HT-29 (cell line): Measurements from ENCODE around the gene PDE2A. TPM values are rescaled to one million over a fixed set of nuclear protein-coding genes. Genes with fewer than 3 reads are reported as not detected.

Experiments
- DNase-seq: peaks from one replicate; pipeline ENCODE4 v3.0.0-alpha.2; 2015; ENCODE audit warnings: low spot score
- total RNA-seq: library from RNA; depleted of rRNA; stranded (reverse); fragments of >200 nt; shearing (Covaris generic); gene quantifications from 2 replicates; pipeline ENCODE4 v1.2.3, GENCODE V29; 2014

The PDE2A gene
- total RNA-seq, 1 experiment from 2014 or later: 0.79 TPM

DNA sequence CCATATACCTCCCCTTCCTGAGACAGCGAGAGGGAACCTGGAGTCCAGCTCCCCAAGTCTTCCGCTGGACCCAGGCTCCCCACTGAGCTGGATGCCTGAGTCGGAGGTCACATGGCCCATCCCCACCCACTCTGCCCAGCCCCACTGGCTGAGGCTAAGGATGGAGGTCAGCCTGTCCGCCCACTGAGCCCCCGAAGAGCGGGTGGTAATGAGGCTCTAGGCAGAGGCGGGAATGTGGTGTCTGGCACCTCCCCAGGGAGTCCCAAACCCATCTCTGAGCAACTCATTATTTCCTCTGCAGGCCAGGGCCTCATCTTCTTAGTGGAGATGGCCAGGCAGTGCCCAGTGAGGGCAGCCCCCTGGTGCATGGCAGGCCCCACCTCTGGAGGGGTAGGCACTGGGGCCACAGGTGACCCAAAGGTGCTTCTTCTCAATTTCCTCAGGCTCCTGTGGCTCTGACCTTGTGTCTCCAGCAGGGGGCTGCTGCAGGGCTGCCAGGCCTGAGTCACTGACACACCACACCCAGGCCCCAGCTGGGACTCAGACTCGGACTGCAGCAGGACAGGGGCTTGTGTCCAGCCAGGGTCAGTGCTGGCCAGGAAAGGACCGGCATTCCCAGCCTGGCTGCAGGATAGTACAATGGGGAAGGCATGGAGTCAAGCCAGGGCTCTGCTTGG lies 10.2 kb upstream of the PDE2A start:
- peak; percentile 85 for DNase-seq

DNA sequence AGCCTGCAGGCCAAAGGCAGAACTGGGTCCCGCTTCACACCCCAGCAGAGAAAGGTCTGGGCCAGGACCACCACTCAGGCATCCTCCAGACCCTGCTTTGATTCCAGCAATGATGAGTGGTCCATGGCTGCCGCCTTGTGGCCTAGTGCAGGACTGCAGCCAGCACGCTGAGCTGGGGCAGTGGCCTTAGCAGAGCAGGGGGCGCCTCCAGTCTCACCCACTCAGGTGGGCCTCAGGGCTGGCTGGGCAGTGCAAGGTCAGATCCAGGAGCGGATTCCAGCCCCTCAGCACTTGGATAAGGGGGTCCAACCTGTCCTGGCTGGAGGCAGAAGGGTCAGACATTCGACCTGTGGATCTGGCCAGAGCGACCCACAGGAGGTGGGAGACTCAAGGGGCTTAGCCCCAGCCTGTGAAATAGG lies 9.6 kb upstream of the PDE2A start:
- peak; percentile 72 for DNase-seq

DNA sequence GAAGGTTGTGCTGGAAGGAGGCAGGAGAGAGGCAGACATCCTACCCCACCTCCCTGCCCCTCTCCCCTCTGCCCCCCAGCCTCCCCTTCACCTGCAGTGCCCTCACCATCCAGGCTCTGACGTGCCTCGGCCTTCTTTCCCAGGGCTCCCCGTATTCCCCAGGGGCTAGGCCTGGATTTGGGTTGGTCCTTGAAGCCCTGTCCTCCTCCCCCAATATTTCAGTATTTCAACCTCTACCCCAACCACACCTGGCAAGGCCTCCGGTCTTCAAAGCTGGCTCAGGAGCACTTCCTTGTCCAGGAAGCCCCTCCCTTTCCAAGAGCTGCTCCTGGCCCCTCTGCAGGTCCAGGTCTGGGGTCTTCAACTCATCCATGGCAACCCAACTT lies 8.6 kb upstream of the PDE2A start:
- DNase-seq: no peak

DNA sequence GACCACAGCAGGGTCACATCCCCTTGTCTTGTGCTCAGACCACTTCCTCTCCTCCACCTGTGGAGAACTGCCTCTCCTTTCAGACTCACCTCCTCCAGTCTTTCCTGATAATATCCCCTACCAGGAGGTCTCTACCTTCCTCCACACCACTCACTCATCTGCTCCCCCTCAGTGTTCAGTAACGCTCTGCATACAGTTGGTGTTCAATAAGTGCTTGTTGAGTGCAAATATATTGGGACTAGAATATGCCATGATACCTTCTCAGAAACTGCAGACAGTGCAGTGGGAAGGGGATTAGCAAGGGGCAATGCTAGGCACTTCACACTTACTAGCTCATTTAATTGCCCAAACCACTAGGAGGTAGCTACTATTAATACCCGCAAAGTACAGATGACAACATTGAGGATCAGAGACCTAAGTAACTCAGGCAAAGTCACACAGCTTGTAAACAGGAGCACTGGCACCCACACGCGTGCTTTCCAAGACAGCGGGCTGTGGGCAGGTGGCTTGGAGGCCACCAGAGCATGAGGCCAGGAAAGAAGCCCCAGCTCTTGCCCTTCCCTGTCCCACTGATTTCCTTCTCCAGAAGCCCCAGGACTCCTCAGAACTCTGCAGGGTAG lies 8.1 kb upstream of the PDE2A start:
- DNase-seq: no peak

DNA sequence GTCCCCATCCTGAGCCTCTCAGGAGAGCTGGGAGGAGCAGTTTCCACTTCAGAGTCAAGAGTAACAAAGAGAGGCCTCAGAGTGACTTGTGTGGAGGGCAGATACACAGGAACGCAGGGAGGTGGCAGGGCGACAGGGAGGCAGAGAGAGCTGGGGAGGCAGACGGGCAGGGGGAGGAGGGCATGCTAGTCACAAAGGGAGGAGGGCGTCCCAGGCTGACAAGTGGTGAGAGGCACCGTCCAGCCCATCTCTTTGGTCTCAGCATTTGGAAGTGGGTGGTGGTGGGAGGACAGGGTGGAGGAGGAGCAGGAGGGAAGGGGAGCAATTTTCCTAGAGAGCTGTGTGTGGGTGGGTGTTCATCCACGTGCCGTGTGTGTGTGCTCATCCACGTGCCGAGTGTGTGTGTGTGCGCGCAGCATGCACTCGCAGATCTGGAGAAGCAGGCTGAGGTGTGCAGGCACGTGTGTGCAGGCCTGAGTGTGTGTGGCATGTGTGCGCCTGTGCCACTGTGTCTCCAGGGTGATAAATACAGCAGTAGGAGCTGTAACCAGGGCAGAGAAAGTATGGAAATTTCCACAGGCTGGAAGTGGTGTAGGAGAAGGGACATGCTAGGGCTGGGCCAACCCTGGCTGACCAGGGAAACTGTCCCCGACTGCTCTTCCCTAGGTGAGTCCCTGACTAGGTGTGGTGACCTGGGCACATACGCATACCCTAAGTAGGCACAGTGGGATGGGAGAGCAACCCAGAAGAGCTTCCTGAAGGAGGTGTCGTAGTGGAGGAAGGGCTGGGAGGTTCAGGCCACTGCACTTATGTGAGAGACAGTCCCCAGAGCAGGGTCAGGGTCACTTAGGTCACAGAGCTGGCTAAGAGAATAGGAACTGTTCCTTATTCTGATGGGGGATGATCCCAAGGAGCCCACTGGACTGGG lies 7.3 kb upstream of the PDE2A start:
- DNase-seq: no peak

DNA sequence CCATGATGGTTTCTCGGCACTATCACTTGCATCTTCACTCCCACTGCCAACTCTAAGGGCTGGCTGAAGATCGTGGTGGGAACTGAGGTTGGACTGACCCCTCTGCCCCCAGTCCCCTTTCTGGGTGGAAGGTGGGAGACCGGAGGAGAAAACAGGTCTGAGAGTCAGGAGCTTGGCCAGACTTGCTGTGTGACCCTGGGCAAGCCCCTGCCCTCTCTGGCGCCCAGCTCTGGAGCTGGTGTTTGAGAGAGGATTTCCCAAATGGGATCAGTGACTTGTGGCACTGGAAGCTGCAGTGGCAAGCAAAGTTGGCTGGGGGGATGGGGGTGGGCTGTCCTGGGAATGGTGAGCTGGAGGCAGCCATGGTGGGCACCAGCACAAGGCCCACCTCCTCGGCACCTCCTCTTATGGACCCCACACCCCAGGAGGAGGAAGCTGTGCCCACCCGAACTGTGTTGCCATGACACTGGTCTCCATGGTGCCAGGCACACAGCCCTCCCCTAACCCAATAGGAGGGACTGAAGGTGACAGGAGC lies 6.5 kb upstream of the PDE2A start:
- DNase-seq: no peak

DNA sequence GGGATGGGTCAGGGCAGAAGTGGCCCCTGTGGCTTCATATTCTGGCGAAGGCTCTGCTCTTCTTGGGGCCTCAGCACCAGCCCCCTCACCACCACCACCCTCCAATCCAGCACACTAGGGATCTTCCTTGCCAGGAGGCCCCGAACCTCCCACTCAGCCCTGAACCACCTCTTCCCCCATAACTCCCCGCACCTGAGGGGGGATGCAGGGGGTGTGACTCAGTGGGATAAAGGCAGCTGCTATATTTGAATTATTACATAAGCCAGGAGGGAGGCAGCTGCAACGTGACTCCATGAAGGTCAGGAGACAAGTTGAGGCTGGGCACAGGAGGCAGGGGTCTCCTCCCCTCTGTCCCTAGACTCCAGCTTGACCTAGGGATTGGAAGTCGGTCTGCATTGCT lies 5.6 kb upstream of the PDE2A start:
- no peak for DNase-seq

DNA sequence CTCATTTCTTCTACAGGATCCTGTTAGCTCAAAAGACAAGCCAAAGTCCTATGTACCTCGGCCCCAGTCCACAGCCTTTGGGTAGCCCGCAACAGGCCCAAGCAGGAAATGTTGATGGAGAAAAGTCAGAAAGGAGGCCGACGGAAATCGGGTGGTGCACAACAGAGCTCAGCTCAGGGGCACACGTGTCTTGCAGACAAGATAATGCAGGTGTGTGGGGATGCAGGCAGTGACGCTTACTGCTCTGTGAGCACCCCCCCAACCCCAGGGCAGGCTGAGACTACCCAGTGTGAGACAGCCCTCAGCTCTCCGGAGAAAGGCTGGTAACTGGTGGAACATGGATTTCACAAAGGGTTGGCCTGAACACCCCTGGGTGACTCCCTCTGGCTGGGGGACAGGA lies 4.3 kb upstream of the PDE2A start:
- no peak for DNase-seq

DNA sequence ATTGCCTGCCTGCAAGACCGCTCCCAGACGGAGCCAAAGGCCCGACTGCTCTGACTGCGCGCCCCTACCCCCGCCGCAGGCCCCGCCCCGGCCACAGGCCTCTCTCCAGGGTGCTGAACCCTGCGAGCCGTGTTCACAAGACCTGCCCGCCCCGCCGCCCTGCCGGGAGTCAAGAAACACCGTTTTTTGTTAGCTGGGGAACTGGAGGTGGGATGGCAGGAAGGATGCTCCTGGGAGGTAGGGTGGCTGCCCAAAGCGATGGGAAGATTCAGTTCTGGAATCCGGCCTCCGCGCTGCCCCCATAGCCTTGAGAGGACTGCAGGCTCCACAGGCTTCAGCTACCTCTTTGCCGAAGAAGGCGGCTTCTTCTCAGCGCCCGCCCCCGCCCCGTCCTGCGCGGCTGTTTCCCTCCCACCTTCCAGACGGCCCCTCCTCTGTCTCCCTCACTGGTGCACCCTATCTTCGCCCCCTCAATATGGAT lies 2.7 kb upstream of the PDE2A start:
- peak; percentile 38 for DNase-seq

DNA sequence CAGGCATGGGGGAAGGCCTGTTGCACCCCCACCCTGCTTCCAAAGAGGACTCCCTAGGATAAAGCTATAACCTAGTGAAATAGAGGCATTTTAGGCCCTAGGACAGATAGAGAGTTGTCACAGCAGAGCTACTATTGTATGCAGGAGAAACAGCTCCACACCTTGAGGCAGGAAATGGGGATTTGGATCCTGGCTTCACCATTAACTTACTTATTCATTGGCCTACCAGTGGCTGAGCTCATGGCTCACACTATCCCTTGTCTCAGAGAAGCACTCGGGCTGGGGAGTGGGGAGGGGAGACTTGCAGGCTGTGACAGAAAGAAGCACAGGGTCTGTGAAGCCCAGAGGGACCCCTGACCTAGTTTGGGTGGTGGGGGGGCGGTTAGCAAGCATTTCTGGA lies 999 bp upstream of the PDE2A start:
- no peak for DNase-seq

DNA sequence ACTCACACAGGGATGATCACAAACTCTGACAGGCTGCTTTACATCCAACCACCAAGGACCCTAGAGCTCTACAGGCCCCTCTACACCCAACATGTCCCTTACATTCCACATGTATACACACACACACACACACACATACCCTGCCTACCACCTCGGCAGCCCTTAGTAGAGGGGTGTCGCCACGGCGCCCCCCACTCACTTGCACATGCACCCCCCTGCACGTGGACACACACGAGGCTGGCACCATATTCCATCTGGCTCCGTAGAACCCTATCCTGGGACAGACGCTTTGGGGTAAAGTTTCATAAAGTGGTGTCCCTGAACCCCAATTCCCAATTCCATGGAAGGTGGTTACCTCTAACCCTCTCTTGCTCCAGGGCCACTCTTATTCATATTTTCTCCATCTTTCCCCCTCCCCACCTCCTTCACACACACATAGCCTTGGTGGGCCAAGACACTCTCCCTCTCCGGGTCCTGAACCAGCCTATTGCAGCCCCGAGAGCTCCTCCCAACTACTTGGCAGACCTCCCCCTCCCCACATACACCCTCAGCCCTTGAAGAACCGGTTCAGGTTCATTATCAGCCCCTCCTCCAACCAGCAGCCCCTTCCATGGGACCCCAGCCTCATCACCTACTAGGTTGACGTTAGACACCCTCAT lies 809 bp downstream of the PDE2A start:
- no peak for DNase-seq

DNA sequence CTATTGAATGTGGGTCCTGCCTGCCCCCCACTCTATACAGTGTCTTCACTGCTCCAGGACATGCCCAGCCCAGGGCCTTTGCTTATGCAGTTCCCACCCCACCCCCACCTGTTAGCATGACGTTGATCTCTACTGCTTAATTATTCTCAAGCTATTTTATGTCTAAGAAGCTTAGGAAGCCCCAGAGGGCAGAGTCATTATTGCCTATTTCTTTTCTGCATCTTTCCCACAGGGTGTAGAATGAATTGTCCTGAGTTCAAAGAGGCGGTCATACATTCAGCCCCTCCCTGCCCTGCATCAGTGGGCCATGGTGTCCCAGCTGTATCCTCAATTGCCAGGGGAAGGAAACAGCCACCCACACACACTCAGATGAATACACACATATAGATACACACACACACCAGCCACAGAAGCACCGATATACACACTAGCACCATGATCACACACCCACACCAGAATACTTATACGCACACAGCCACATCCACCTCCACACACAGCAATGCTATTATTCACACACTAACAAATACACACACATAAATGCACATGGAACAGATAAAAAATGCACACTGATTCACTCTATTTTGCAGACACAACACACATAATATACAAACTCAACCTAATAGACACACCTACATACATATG lies 1.5 kb downstream of the PDE2A start:
- no peak for DNase-seq

DNA sequence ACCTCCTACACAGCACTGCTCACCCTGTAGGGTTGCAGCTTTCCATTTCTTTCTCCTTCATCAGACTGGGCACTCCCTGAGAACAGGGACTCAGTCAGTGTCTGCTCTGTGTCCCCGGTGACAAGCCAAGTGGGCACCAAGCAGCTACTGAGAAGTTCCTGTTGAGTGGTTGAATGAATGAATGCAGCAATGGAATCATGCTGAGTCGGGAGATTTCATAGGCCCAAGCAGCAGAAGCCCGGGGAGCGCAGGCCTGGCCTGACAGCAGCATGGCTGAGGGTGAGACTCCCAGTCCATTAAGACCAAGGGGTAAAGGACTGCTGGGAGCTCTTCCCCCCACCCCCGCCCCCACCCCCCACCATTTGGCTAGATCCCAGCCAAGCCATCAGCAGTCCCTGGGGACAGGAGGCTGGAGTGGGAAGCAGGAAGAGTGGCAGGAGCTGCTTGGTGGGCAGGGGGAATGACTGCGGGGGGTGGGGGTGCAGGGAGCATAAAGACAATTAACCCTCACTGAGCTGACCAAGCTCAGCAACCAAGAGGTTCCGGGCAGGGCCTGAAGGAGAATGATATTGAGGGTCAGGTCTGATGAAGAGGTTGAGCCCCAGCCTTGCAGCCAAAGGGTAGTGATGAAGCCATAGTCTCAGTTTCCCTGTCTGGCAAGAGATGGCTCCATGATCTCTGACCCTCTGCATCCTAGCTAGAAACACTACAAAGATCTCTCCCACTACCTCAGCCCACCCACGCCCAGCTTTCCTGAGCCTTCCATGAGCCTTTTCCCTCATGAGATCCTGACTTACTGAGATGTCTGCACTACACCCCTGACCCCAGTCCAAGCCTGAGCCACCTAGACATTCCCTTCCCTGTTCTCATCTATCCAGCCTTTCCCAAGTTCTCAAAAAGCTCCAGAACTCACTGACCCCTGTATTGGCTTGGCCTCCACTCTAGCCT lies 2.8 kb downstream of the PDE2A start:
- DNase-seq: no peak

DNA sequence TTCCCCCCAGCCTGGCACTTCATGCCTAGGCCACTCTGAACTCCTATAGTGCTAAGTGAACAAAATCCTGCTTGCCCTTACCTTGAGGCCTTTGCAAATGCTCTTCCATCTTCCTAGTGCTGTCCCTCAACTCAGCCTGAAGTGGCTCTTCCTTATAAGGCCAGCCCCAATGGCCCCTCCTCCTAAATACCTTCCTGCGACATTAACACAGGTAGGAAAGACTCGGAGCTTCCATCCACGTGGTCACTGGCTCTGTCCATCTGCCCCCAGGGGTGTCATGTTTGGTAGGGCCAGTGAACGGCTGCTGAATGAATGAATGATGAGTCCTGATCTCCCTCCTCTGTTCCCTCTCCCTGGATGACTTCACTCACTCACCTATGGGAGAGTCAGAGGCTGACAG lies 4.2 kb downstream of the PDE2A start:
- no peak for DNase-seq

DNA sequence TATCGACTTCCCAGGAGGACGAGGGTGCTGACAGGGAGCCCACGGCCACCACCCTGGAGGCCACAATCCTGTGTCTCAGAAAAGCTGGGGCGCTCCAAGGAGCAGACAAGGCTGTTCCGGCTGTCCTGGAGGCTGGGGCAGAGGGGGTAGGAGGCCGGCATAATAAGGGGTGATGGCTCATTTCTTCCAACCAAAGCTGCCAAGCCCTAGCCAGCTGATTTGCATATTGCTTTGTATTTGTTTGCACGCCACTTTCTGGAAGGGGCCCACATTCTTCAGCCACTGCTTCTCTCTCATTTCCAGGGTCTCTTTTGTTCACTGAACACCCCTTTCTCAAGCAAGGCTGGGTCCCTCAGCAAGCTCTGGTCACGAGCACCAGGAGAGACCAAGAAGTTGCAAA lies 4.7 kb downstream of the PDE2A start:
- no peak for DNase-seq

DNA sequence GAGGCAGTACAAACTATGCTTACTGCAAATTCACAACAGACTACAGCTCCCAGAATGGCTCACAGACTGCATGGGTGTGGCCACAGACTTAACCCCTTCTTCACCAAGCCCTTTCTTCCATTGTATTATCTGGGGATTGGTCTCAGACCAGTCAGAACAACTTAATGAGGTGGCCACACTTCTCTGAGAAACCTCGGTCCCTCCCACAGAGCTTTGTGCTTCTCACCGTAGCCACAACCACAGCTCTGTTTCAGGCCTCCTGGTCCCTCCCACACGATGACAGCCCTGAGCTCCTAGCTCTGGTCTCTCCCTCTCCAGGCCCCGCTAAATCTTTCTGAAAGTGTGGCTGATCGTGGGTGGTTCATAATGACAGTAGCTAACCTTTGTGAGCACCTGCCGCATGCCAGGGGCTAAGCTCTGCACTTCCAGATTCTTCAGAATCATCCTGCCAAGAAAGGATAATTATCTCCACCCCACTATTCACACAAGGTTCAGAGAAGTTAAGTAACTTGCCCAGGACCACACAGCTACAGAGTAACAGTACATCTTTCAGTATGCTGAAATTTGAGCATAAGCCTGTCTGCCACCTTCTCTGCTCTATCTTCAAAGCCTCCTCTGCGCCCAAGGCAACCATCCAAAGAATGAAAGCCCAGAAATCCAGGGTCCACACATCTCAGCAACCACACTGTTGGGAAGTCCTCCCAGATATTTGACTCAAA lies 5.4 kb downstream of the PDE2A start:
- no peak for DNase-seq

DNA sequence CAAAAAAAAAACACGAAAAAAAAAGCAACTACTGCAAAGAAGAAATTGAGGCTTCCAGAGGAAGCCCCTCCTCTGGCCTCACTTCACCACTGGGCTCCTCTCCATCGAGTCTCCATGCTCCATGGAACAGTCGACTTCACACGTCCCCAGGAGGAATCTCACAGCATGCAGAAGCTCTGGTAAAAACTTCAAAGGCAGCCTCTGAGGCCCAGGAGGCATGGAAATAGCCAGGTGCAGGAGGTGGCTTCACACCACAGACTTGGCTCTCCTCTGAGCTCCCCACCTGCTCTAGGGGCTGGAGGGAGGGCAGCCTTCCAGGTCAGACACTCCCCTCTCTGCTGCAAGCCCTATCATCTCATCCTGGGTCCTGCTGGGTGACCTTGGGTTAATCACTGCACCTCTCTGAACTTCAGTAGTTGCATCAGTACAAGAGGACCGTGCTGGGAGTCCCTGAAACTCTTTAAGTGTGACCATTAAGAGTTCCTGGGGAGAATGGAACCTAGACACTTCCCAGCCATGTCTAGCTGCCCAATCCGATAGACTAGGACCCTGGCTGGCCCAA lies 8.2 kb downstream of the PDE2A start:
- no peak for DNase-seq

DNA sequence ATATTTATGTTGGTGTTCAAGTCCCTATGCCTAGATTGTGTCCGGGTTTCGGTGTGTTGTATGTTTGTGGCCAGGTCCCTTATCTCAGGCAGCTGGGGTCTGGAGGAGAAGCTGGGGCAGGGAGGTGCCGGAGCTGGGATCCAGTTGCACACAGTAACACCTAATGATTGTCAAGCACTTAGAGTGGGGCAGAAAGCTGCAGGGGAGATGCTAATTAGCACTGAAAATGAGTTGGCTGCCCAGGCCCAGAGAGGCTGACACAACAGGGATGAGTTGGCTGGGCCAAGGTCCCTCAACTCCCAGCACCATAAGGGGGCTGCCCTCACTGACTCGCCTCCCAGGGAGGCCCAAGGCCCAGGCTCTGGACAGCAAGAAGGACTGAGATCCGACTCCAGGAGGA lies 12.2 kb downstream of the PDE2A start:
- no peak for DNase-seq

DNA sequence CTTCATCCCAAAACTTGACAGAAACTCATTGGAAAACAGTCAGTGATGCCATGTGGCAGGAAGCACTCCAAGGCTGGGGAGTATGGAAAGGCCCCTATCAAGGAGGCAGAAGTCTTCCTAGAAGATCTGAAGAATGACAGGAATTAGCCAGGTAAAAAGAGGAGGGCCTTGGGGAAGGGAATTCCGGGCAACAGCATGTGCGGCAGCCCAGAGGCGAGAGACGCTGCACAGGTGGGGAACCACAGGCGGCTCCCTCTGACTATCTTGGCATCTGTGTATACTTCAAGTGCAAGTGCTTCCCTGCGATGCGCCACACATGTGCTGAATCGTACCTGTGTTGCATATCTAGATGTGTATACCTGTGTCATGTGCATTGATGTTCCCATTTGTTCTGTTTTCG lies 12.7 kb downstream of the PDE2A start:
- DNase-seq: no peak
